GM12878 (cell line): ENCODE results near the gene GALNT9. TPM values are rescaled to one million over a fixed set of nuclear protein-coding genes. Genes with fewer than 3 reads are reported as not detected.

Source experiments
- ATAC-seq: fragments of 200-7000 bp; cut with Tn5 transposase; 3 replicates; pipeline ENCODE4 v1.9.1; 2020; ENCODE audit warnings: mild to moderate bottlenecking, moderate library complexity
- BruUV-seq: library from RNA; stranded (reverse); fragments of 400-500 nt; replicated peaks from 2 replicates; lab custom pipeline; 2021; lab: Mats Ljungman, UMichigan
- CTCF ChIA-PET: fragments of 300-600 bp; sonication (Branson Sonifier 250); formaldehyde crosslinking; extraction: SDS; loops from one replicate; lab custom pipeline; 2021; ENCODE audit warnings: inconsistent platforms; lab: Yijun Ruan, JAX
- POLR2A ChIA-PET: fragments of 350-600 bp; formaldehyde crosslinking; extraction: SDS; loops from one replicate; lab custom pipeline; 2021; ENCODE audit warnings: inconsistent platforms; lab: Charles Lee
- RAD21 ChIA-PET: fragments of 300-600 bp; sonication (Branson Sonifier 250); formaldehyde crosslinking; loops from one replicate; lab custom pipeline; 2023; ENCODE audit warnings: antibody characterized with exemption; ENCODE audit not compliant: unreplicated experiment; lab: Charles Lee
- SMC1A ChIA-PET: fragments of 300-600 bp; sonication (Branson Sonifier 250); formaldehyde crosslinking; loops from one replicate; lab custom pipeline; 2023; ENCODE audit not compliant: unreplicated experiment, uncharacterized antibody; lab: Charles Lee
- DNase-seq: peaks from one replicate; pipeline ENCODE4 v3.0.0-alpha.2; 2011; ENCODE audit warnings: low read depth, low spot score
- FAIRE-seq: peaks from 3 replicates; lab custom pipeline; 2011; peaks lifted over from hg19 to GRCh38; lab: Jason Lieb, UNC
- H2AFZ ChIP-seq: 2 replicates; pipeline ENCODE4 v1.6.0; 2011; ENCODE audit warnings: low read depth, low read length, control low read depth; ENCODE audit not compliant: control insufficient read depth
- H3K27ac ChIP-seq: 2 replicates; pipeline ENCODE4 v1.5.1; 2011; ENCODE audit warnings: control low read depth; ENCODE audit not compliant: control insufficient read depth, insufficient read depth
- H3K27me3 ChIP-seq, 2 experiments: replicated peaks in 1 of 2; 2 replicates each; pipeline versions ENCODE4 v1.6.0 to v1.6.1; 2011; ENCODE audit warnings: low read length in 1 of 2; ENCODE audit not compliant: control insufficient read depth in 2 of 2, insufficient read depth in 2 of 2
- H3K36me3 ChIP-seq, 2 experiments: 2 replicates each; pipeline ENCODE4 v1.5.1; 2011; ENCODE audit warnings: low read length in 1 of 2; ENCODE audit not compliant: control insufficient read depth in 2 of 2, insufficient read depth in 2 of 2
- H3K4me1 ChIP-seq: 2 replicates; pipeline ENCODE4 v1.6.1; 2011; ENCODE audit warnings: mild to moderate bottlenecking, low read length, moderate library complexity, mixed read lengths; ENCODE audit not compliant: control insufficient read depth, insufficient read depth
- H3K4me2 ChIP-seq: 2 replicates; pipeline ENCODE4 v1.6.0; 2011; ENCODE audit warnings: control low read depth; ENCODE audit not compliant: control insufficient read depth, insufficient read depth
- H3K4me3 ChIP-seq: fragments of 200-600 bp; sonication (generic); 2 replicates; pipeline ENCODE4 v1.5.1; 2016
- H3K79me2 ChIP-seq: 2 replicates; pipeline ENCODE4 v1.6.0; 2011; ENCODE audit warnings: low read length; ENCODE audit not compliant: control insufficient read depth, insufficient read depth
- H3K9ac ChIP-seq: 2 replicates; pipeline ENCODE4 v1.8.0; 2011; ENCODE audit warnings: low read length, control low read depth, mixed read lengths; ENCODE audit not compliant: control insufficient read depth, insufficient read depth
- H3K9me3 ChIP-seq: replicated peaks from 3 replicates; pipeline ENCODE4 v1.5.1; 2011; ENCODE audit warnings: mild to moderate bottlenecking, low read length; ENCODE audit not compliant: control insufficient read depth, insufficient read depth
- H4K20me1 ChIP-seq: 2 replicates; pipeline ENCODE4 v1.6.0; 2011; ENCODE audit not compliant: control insufficient read depth, insufficient read depth
- BRCA1 ChIP-seq: IDR thresholded peaks from 2 replicates; pipeline ENCODE4 v1.6.1; 2011; ENCODE audit warnings: low read depth, low read length, improper control_type of control experiment
- EGR1 ChIP-seq, 2 experiments: IDR thresholded peaks; 1 replicate in 1 of 2; 2 replicates in 1 of 2; pipeline ENCODE4 v1.6.1; 2011 to 2012; ENCODE audit warnings: low read depth in 2 of 2, low read length in 2 of 2, borderline replicate concordance in 1 of 2, mild to moderate bottlenecking in 1 of 2, moderate library complexity in 1 of 2
- EP300 ChIP-seq, 2 experiments: fragments of 150-350 bp in 1 of 2; IDR thresholded peaks; 2 replicates each; pipeline ENCODE4 v1.6.1; 2011 to 2012; ENCODE audit warnings: low read depth in 2 of 2, low read length in 2 of 2, borderline replicate concordance in 1 of 2, improper control_type of control experiment in 1 of 2, inconsistent platforms in 1 of 2; ENCODE audit not compliant: control insufficient read depth in 1 of 2
- IKZF1 ChIP-seq: fragments of 450-650 bp; conservative IDR thresholded peaks from 2 replicates; pipeline ENCODE4 v1.6.1; 2017; ENCODE audit warnings: antibody characterized with exemption, mild to moderate bottlenecking
- IRF4 ChIP-seq: IDR thresholded peaks from 2 replicates; pipeline ENCODE4 v1.6.1; 2011; ENCODE audit warnings: low read depth, low read length
- PML ChIP-seq: IDR thresholded peaks from 2 replicates; pipeline ENCODE4 v1.6.1; 2012; ENCODE audit warnings: low read length, inconsistent platforms
- RAD21 ChIP-seq: IDR thresholded peaks from 2 replicates; pipeline ENCODE4 v1.6.1; 2011; ENCODE audit warnings: mild to moderate bottlenecking, low read depth, low read length, moderate library complexity; ENCODE audit not compliant: insufficient read depth
- RFX5 ChIP-seq: IDR thresholded peaks from 2 replicates; pipeline ENCODE4 v1.6.1; 2011; ENCODE audit warnings: low read depth, low read length, improper control_type of control experiment
- STAT1 ChIP-seq: fragments of 450-650 bp; conservative IDR thresholded peaks from 2 replicates; pipeline ENCODE4 v1.6.1; 2014; ENCODE audit warnings: antibody characterized with exemption, mild to moderate bottlenecking
- STAT3 ChIP-seq: IDR thresholded peaks from 2 replicates; pipeline ENCODE4 v1.6.1; 2011; ENCODE audit warnings: low read depth, low read length, improper control_type of control experiment
- WGBS: methylation state at CpG from one replicate; pipeline ENCODE4 v1.1.6; 2016; ENCODE audit warnings: low lambda C conversion rate; ENCODE audit not compliant: insufficient replicate concordance, insufficient coverage; ENCODE audit errors: missing lambda C conversion rate; 5-methylcytosine and 5-hydroxymethylcytosine counted together
- in situ Hi-C: fragments of 300-500 bp; cut with MboI; formaldehyde crosslinking; loops from 9 replicates; pipeline ENCODE4 v1.14.3; 2018; ENCODE audit warnings: mixed read lengths
- intact Hi-C: fragments of 100-400 bp; cut with micrococcal nuclease; formaldehyde crosslinking; loops from one replicate; pipeline ENCODE4 v1.14.2; 2022; ENCODE audit not compliant: unreplicated experiment
- polyA plus RNA-seq, 11 experiments: library from polyadenylated mRNA; depleted of rRNA in 4 of 11; unstranded in 6 of 11; stranded (reverse) in 5 of 11; fragments of >200 nt; fragmentation: Nextera tagmentation in 4 of 11; fragmentation: Illumina TruSeq in 1 of 11; extraction: Ambion mirVana in 4 of 11; extraction: Trizol in 1 of 11; gene quantifications; 1 replicate in 1 of 11; 2 replicates in 10 of 11; pipeline versions ENCODE4 v1.2.1 to v1.2.3, GENCODE V29; 2011 to 2016; ENCODE audit warnings: inconsistent platforms in 2 of 11, missing spikeins in 2 of 11, low read depth in 1 of 11
- total RNA-seq, 4 experiments: library from RNA; depleted of rRNA in 3 of 4; stranded (reverse); fragments of >200 nt in 3 of 4; fragmentation: Illumina TruSeq in 1 of 4; extraction: Trizol in 1 of 4; gene quantifications; 2 replicates each; pipeline versions ENCODE4 v1.2.1 to v1.2.3, GENCODE V29; 2013 to 2021
- TF ChIP-seq, protein P1 (sequence below): fragments of 450-650 bp; IDR thresholded peaks from 2 replicates; pipeline ENCODE4 v1.6.1; 2017; ENCODE audit warnings: borderline replicate concordance
- TF ChIP-seq, protein P2 (sequence below): IDR thresholded peaks from 2 replicates; pipeline ENCODE4 v1.6.1; 2012; ENCODE audit warnings: mild to moderate bottlenecking, low read depth, low read length

GALNT9 gene
- total and polyA plus RNA-seq, 10 of the 15 experiments (the other 5 are each of a cell fraction or from before 2014, with no cell fraction given): 0.04 TPM; not detected in 9

DNA sequence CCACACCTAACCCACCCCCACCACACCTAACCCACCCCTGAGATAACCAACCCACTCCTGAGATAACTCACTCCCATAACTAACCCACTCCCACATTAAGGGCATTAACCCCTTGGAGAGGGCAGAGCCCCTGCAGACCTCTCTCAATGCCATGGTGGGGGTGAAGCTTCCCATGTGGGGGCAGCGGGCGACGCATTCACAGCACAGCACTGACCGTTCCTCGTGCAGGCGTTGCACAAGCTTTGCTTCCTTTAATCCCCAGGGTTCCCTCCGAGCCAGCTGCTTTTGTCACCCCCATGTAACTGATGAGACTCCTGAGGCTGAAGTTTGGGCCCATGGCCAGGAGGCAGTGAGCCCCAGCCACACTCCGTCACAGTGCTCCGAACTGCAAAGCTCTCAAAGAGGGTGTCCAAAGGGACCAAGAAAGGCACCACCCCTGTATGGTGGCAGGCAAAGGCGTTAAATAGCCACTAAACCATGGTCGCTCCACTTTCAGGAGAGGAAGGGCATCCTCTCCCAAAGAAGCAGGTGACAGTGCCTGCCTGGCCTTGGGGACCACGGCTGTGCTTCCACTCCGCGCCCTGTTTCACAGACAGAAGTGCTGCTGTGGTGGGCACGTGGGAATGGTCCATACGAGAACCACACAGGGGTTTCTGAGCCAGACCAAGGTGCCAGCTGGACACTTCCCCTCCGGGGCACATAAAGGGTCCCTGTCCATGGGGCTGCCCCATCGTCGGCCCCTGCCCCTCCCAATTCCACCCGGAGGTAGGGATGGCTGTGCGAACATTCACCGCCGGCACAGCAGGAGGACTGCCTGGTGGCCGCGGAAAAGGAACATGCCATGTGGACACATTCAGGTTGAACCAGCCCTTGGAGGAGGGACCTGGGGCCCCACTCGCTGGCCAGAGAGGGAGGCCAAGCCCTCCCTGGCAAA lies 28.3 kb downstream of the GALNT9 start (continued):
- TF ChIP-seq RAD21 (no peak), IKZF1 (no peak), STAT1 (no peak), RFX5 (no peak)
- TF ChIP-seq, protein P1, sequence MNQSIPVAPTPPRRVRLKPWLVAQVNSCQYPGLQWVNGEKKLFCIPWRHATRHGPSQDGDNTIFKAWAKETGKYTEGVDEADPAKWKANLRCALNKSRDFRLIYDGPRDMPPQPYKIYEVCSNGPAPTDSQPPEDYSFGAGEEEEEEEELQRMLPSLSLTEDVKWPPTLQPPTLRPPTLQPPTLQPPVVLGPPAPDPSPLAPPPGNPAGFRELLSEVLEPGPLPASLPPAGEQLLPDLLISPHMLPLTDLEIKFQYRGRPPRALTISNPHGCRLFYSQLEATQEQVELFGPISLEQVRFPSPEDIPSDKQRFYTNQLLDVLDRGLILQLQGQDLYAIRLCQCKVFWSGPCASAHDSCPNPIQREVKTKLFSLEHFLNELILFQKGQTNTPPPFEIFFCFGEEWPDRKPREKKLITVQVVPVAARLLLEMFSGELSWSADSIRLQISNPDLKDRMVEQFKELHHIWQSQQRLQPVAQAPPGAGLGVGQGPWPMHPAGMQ: no peak

DNA sequence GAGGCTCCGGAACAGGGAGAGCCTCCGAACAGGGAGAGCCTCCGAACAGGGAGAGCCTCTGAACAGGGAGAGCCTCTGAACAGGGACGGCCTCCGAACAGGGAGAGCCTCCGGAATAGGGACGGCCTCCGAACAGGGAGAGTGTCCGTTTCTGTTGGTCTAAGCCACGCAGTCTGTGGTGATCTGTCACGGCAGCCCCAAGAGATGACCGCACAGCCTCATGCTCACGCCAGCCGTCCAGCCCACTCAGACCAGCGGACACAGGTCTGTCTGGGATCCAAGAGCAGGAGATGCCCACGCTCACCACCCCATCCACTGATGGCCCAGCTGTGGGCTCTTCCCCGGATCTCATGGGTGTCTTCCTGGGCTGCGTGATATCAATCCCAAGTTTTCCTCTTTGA lies 33.3 kb downstream of the GALNT9 start:
- Histone ChIP-seq H3K4me2 (no peak overlapping the region), H3K27ac (no peak overlapping the region), H2AFZ (no peak overlapping the region), H3K9me3 (peaks cover 2% of the 10 kb centered on the region; the same call in 2 of the 3 replicates), H4K20me1 (no peaks in the 10 kb centered on the region), H3K36me3 (no peaks in the 10 kb centered on the region), H3K79me2 (no peaks in the 10 kb centered on the region), H3K4me3 (no peak overlapping the region), H3K27me3 (no peaks in the 10 kb centered on the region)
- no peak for ATAC-seq
- TF ChIP-seq BRCA1 (no peak), IRF4 (no peak), EP300 (IDR thresholded peaks at IDR 0.05; ENCODE audit: borderline replicate concordance in 1 of 2, control insufficient read depth in 1 of 2, low read depth in 2 of 2, low read length in 2 of 2) (no peak), EGR1 (IDR thresholded peaks at IDR 0.05; ENCODE audit: borderline replicate concordance in 1 of 2, low read depth in 2 of 2, low read length in 2 of 2) (no peak), PML (no peak), RFX5 (no peak), STAT1 (no peak), STAT3 (no peak)
- TF ChIP-seq, protein P1: no peak
- TF ChIP-seq, protein P2, sequence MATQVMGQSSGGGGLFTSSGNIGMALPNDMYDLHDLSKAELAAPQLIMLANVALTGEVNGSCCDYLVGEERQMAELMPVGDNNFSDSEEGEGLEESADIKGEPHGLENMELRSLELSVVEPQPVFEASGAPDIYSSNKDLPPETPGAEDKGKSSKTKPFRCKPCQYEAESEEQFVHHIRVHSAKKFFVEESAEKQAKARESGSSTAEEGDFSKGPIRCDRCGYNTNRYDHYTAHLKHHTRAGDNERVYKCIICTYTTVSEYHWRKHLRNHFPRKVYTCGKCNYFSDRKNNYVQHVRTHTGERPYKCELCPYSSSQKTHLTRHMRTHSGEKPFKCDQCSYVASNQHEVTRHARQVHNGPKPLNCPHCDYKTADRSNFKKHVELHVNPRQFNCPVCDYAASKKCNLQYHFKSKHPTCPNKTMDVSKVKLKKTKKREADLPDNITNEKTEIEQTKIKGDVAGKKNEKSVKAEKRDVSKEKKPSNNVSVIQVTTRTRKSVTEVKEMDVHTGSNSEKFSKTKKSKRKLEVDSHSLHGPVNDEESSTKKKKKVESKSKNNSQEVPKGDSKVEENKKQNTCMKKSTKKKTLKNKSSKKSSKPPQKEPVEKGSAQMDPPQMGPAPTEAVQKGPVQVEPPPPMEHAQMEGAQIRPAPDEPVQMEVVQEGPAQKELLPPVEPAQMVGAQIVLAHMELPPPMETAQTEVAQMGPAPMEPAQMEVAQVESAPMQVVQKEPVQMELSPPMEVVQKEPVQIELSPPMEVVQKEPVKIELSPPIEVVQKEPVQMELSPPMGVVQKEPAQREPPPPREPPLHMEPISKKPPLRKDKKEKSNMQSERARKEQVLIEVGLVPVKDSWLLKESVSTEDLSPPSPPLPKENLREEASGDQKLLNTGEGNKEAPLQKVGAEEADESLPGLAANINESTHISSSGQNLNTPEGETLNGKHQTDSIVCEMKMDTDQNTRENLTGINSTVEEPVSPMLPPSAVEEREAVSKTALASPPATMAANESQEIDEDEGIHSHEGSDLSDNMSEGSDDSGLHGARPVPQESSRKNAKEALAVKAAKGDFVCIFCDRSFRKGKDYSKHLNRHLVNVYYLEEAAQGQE: no peak
- TF ChIP-seq, all 136 proteins: peak for 0
- CTCF ChIA-PET: no interaction called here
- no TSS peak for BruUV-seq
- DNase-seq: no peak
- FAIRE-seq: no peak
- Histone ChIP-seq H3K4me1 (no peaks in the 10 kb centered on the region), H3K9ac (no peak overlapping the region)
- POLR2A ChIA-PET: no interaction called here
- RAD21 ChIA-PET: no interaction called here
- 71% methylated on average over 18 of the region's 18 CpGs for WGBS
- SMC1A ChIA-PET: no interaction called here
- in situ Hi-C loops: no loop called here
- intact Hi-C loops: no loop called here
